Transverse colon (tissue), 4 donors: ENCODE data around the gene RNPEPL1. TPM values are rescaled to one million over a fixed set of nuclear protein-coding genes. Genes with fewer than 3 reads are reported as not detected.

ENCODE experiments used
- DNase-seq: peaks from one replicate; pipeline ENCODE4 v3.0.0-alpha.2; 2019
- H3K27ac ChIP-seq, 4 donors: fragments of 200-600 bp; sonication (generic); 2 replicates each; pipeline ENCODE4 v1.5.1; 2016 to 2018; ENCODE audit warnings: inconsistent platforms in 4 of 4
- H3K27me3 ChIP-seq: fragments of 200-600 bp; sonication (generic); 2 replicates; pipeline ENCODE4 v1.5.1; 2017; ENCODE audit warnings: inconsistent platforms
- H3K36me3 ChIP-seq, 4 donors: fragments of 200-600 bp; sonication (generic); 2 replicates each; pipeline ENCODE4 v1.5.1; 2017 to 2019; ENCODE audit warnings: inconsistent platforms in 4 of 4
- H3K4me1 ChIP-seq, 4 donors: fragments of 200-600 bp; sonication (generic); 2 replicates each; pipeline ENCODE4 v1.5.1; 2017 to 2020; ENCODE audit warnings: inconsistent platforms in 4 of 4
- H3K4me3 ChIP-seq, 4 donors: fragments of 200-600 bp; sonication (generic); 1 replicate in 1 of 4; 2 replicates in 3 of 4; pipeline versions ENCODE4 v1.5.1 to v1.6.1; 2017 to 2019; ENCODE audit warnings: inconsistent platforms in 4 of 4
- H3K9me3 ChIP-seq, 2 donors: fragments of 200-600 bp; sonication (generic); 2 replicates each; pipeline ENCODE4 v1.5.1; 2017 to 2019; ENCODE audit warnings: inconsistent platforms in 2 of 2
- EP300 ChIP-seq: sonication (generic); formaldehyde crosslinking; IDR thresholded peaks from one replicate; pipeline ENCODE4 v1.6.1; 2017; ENCODE audit warnings: antibody characterized with exemption, low read depth
- POLR2A ChIP-seq: fragments of 450-650 bp; IDR thresholded peaks from one replicate; pipeline ENCODE4 v1.6.1; 2016; ENCODE audit warnings: antibody characterized with exemption, mild to moderate bottlenecking, moderate library complexity
- POLR2AphosphoS5 ChIP-seq, 3 donors: sonication (generic); formaldehyde crosslinking; IDR thresholded peaks; one replicate each; pipeline ENCODE4 v1.6.1; 2016; ENCODE audit warnings: antibody characterized with exemption in 3 of 3
- WGBS, 2 donors: methylation state at CpG; one replicate each; pipeline ENCODE4 v1.1.5; 2018; ENCODE audit warnings: low coverage in 1 of 2; 5-methylcytosine and 5-hydroxymethylcytosine counted together
- in situ Hi-C, 4 donors: fragments of 200-750 bp; cut with MboI; loops; one replicate each; pipeline versions ENCODE4 v1.15.0 to v1.15.1; 2017; ENCODE audit warnings: low sequenced_read_pairs in 3 of 4, low pct_ligation_motif_present in 1 of 4, low pct_unique_long_range_greater_than_20kb in 1 of 4
- intact Hi-C: fragments of 100-400 bp; cut with DNase I; formaldehyde crosslinking; loops from one replicate; pipeline ENCODE4 v1.15.1; 2023; ENCODE audit warnings: low total_unique reads
- total RNA-seq, 4 donors: library from RNA; depleted of rRNA; stranded (reverse); fragments of >200 nt; gene quantifications; one replicate each; pipeline ENCODE4 v1.1.0, GENCODE V29; 2016
- TF ChIP-seq, protein P1 (sequence below), 5 experiments: fragments of 200-600 bp in 3 of 5; fragments of 450-650 bp in 2 of 5; sonication (generic) in 3 of 5; IDR thresholded peaks; 1 replicate in 2 of 5; 2 replicates in 3 of 5; pipeline ENCODE4 v1.5.1; 2016 to 2017; ENCODE audit warnings: antibody characterized with exemption in 5 of 5, inconsistent platforms in 3 of 5, mild to moderate bottlenecking in 2 of 5, moderate library complexity in 1 of 5

RNPEPL1 gene
- total RNA-seq, 4 donors from 2014 or later = 118 to 208 (median 151) TPM

DNA sequence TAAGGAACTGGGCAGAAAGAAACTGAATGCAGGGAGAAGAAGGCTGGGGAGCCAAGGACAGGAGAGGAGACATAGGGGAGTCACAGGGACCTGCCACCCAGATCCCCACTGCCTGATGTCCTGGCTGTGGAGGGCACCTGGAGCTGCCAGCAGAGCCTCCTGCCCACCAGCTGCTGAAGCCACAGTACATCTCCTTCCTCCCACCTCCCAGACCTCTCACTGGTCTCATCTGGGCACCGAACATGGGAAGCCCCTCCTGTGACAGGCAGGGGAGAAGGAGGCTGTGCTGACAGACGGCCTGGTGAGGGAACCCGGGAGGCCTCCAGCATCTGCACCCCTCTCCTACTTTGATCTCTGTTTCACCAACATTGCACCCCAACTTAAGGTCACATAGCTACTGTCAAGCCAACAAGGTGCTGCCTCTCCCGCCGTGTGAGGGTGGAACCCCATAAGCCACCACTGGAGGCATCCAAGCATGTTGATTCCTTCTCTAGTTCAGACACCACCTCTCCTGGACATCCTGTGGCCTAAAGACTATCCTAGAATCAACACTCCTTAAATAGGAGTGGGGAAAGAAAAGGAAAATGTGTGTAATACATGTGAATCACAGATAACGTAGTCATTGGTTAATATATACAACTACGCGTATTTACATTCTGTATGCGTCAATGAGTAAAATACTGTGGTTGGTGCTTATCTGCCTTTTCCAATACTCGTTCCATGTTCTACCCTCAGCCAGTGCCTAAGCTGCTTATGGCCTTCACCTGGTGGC lies 3.5 kb upstream of the RNPEPL1 start:
- intact Hi-C loops = no loop called here
- H3K4me3 ChIP-seq = no peak overlapping the region

DNA sequence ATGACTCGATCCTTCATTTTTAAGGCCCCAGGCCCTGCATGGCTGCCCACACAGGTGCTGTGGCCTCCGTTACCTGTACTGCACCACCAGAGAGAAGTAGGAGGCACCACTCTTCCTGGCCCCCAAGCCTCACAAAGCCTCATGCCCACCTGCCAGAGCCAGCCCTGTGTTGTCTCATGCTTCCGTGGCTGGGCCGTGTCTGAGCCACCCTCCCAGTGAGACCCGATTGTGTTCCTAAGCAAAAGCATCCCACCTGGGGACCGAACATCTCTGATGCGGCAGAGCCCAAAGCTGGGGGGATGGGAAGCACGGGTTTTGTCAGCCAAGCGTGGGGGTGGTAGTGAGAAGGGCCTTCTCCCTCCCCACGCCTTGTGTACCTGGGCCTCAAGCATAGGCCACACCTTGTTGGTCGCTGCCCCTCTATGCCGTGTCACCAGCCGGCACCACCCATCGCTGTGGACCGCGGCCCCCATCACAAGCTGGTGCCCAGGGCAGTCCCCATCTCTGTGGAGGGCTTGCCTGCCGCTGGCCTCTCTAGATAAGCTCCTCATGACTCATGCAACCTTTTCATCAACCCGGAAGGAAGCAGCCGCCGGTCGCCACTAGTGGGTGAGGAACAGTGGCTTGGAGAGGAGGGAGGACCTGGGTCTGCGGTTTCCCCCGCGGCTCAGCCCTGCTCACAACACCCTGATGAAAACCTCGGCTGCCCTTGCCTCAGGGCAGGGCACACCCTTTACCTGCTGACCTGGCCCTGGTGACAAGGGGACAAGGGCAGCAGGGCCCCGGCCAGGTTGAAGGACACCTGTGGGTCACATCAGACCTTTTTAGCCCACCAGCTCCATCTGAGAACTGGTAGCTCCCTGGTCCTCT lies 2.7 kb upstream of the RNPEPL1 start:
- Histone ChIP-seq H3K9me3 (no peaks in the 10 kb centered on the region), H3K36me3 (no peaks in the 10 kb centered on the region), H3K4me3 (peak overlapping the region in 2 of 4 donors; percentile 76 to 77), H3K27me3 (no peaks in the 10 kb centered on the region), H3K27ac (peak overlapping the region; percentile 96 to 99 (median 97)), H3K4me1 (peaks cover 46 to 68% (median 58%) of the 10 kb centered on the region in 4 donors)
- WGBS, 2 donors = 40 to 50% methylated on average over 1 to 25 of the region's 26 CpGs
- in situ Hi-C loops = no loop called here
- peak; percentile 90 for DNase-seq
- TF ChIP-seq EP300 (no peak), POLR2A (peak; percentile 67), POLR2AphosphoS5 (IDR thresholded peaks at IDR 0.05) (peak; percentile 12 to 80 (median 74))
- TF ChIP-seq, protein P1, sequence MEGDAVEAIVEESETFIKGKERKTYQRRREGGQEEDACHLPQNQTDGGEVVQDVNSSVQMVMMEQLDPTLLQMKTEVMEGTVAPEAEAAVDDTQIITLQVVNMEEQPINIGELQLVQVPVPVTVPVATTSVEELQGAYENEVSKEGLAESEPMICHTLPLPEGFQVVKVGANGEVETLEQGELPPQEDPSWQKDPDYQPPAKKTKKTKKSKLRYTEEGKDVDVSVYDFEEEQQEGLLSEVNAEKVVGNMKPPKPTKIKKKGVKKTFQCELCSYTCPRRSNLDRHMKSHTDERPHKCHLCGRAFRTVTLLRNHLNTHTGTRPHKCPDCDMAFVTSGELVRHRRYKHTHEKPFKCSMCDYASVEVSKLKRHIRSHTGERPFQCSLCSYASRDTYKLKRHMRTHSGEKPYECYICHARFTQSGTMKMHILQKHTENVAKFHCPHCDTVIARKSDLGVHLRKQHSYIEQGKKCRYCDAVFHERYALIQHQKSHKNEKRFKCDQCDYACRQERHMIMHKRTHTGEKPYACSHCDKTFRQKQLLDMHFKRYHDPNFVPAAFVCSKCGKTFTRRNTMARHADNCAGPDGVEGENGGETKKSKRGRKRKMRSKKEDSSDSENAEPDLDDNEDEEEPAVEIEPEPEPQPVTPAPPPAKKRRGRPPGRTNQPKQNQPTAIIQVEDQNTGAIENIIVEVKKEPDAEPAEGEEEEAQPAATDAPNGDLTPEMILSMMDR (IDR thresholded peaks at IDR 0.05) = no peak
- intact Hi-C loops = no loop called here

More for the DNA sequence above, 3.5 kb upstream of the RNPEPL1 start:
- TF ChIP-seq, protein P1 (IDR thresholded peaks at IDR 0.05) = no peak
- no peak for TF ChIP-seq POLR2AphosphoS5 (IDR thresholded peaks at IDR 0.05)
- no peak for TF ChIP-seq EP300
- TF ChIP-seq POLR2A = no peak
- Histone ChIP-seq H3K36me3 (no peaks in the 10 kb centered on the region), H3K4me1 (peaks cover 39 to 63% (median 53%) of the 10 kb centered on the region in 4 donors), H3K27ac (peak overlapping the region; percentile 96 to 99 (median 97)), H3K9me3 (no peaks in the 10 kb centered on the region), H3K27me3 (no peaks in the 10 kb centered on the region)
- DNase-seq = peak; percentile 14
- in situ Hi-C loops = no loop called here
- 56 to 67% methylated on average over 7 to 10 of the region's 10 CpGs for WGBS, 2 donors

DNA sequence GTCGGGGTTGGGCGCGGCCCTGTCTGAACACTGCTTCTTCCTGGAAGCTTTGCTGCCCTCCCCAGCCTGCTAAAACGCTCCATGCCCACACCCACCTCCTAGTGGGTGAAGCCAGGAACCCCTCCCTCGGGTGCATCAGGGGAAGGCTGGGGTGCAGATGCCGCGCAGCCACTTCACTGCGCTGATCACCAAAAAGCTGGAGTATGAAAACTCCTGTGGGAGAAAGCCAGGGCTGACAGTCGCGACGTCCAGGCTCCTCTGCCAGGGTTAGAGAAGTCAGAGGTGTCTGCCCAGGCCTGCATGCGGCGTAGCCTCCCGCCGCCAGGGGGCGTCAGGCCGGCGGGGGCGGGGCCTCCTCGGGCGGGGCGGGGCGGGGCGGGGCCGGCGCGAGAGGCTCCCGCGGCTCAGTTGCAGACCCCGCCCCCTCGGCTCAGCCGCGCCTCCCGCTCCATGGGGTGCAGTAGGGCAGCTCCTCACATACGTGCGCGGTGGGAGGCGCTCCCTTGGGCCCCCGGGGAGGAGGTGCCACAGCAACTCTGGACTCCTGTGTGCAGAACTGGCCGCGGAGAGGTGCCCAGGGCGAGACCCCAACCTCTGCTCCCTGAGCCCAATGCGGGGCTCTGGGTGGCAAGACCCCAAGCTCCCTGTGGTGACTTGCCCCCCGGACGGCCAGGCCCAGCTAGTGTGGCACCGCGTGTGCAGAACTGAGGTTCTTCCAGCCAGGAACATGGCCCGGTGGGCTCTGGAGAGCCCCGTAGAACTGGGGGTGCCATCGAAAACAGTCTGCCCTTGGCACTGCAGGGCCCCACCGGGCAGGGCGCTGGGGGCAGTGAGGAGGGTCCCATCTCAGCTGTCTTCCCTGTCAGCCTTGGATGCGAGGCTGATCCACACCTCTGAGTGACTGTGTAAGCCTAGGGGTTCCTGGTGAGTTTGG lies 1.8 kb upstream of the RNPEPL1 start:
- in situ Hi-C loops (no loop called here), intact Hi-C loops (no loop called here)
- Histone ChIP-seq H3K27ac (peak overlapping the region; percentile 96 to 99 (median 97)), H3K36me3 (no peaks in the 10 kb centered on the region), H3K4me1 (peaks cover 47 to 71% (median 59%) of the 10 kb centered on the region in 4 donors), H3K27me3 (no peaks in the 10 kb centered on the region), H3K9me3 (no peaks in the 10 kb centered on the region), H3K4me3 (peak overlapping the region; percentile 14 to 77 (median 70))
- DNase-seq = peak; percentile 98
- TF ChIP-seq, protein P1 (IDR thresholded peaks at IDR 0.05) = peak; percentile 85 to 96 (median 95)
- TF ChIP-seq EP300 (no peak), POLR2A (peak; percentile 70), POLR2AphosphoS5 (IDR thresholded peaks at IDR 0.05) (peak; percentile 82 to 90 (median 83))
- WGBS, 2 donors = 11% methylated on average over 26 of the region's 53 CpGs; no CpG with 5 or more reads in 1 of the 2 donors
